Measurements from ENCODE around the gene DNAJC13. TPM values are rescaled to one million over a fixed set of nuclear protein-coding genes. Genes with fewer than 3 reads are reported as not detected.

The DNAJC13 gene
- total RNA-seq: 10 to 100 TPM; 32.4 to 33.3 TPM

DNA sequence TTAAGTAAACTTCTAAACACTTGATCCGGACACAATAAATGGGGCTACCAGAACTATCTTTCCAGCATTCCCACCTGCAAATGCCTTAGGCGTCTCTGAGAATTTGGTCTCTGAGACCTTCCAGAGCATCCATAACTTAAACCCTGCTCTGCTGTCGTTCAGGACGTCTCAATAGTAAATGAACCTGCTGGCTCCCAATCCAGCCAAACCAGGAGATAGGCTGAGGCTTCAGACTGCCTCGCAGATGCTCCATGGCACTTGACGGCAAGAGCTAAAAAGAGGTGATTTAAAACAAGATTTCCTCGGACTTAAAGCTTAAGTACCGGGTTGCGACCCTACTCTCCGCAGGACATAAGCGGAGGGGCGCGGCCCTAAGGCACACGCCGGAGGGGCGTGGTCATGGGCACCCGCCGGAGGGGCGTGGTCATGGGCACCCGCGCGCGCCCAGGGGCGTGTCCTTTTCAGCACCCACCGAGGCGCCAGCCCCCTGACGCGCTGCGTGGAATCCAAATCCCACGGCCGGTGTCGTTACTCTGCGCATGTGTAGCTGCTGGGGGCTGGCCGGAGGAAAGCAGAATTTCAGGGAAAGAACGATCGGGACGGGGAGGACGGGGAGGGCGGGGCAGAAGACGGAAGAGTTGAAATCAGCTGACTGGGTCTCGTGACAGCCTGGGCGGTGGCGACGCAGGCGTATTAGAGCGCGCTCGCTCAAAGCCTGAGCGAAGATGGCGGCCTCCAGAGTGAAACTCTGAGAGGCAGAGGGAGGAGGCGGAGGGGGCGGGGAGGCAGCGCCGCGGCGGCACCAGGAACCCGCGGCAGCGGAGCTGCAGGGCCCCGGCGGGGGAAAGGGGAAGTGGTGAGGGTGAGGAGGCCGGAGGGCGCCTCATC is at the start of gene DNAJC13:
Gene DNAJC13, plus strand, starts transcription at position 696 of the 888 bp plus-strand sequence. CDS start 17,049 bp downstream, outside the sequence.

Other genes starting within 250 kb of the DNAJC13 start
- gene ACP3, start 100.1 kb upstream of the DNAJC13 start, total RNA-seq: not detected
- gene ACKR4, start 179.8 kb downstream of the DNAJC13 start, total RNA-seq: not detected
- 10 to 100 TPM; 10.8 to 12.0 TPM for gene ACAD11, start 242.3 kb downstream of the DNAJC13 start, total RNA-seq
- gene UBA5, start 242.8 kb downstream of the DNAJC13 start, total RNA-seq: 10 to 100 TPM; 37.1 to 38.4 TPM